Brain microvascular endothelial cell (primary cell): ENCODE data around the gene C19orf38.

ENCODE experiments used
- DNase-seq: peaks from one replicate; pipeline ENCODE4 v3.0.0-alpha.2; 2020
- H3K27ac ChIP-seq: fragments of 250-450 bp; sonication (Bioruptor Pico); 2 replicates; pipeline ENCODE4 v1.5.1; 2020; ENCODE audit warnings: mild to moderate bottlenecking, moderate library complexity
- H3K27me3 ChIP-seq: fragments of 250-450 bp; sonication (Bioruptor Pico); replicated peaks from 2 replicates; pipeline ENCODE4 v1.5.1; 2020; ENCODE audit warnings: mild to moderate bottlenecking
- H3K36me3 ChIP-seq: fragments of 250-450 bp; sonication (Bioruptor Pico); replicated peaks from 2 replicates; pipeline ENCODE4 v1.5.1; 2020; ENCODE audit warnings: mild to moderate bottlenecking
- H3K4me3 ChIP-seq: 2 replicates; pipeline ENCODE4 v1.5.1; 2011; ENCODE audit warnings: low read depth, mild to moderate bottlenecking, control low read depth, low read length, moderate library complexity
- CTCF ChIP-seq: IDR thresholded peaks from 2 replicates; pipeline ENCODE4 v1.5.1; 2011; ENCODE audit warnings: low read depth, mild to moderate bottlenecking, moderate library complexity, low read length, control low read depth, inconsistent platforms; ENCODE audit errors: missing control alignments
- in situ Hi-C: cut with HindIII; loops from 2 replicates; pipeline ENCODE4 v1.10.0; 2017; ENCODE audit warnings: low sequenced_read_pairs, low pct_ligation_motif_present

Gene C19orf38

GRCh38 chr19:10911579-10912363, 63.6 kb downstream of the C19orf38 start:
- in situ Hi-C loops = no loop called here
- DNase-seq = no peak
- Histone ChIP-seq H3K27ac (no peak overlapping the region), H3K4me3 (no peak overlapping the region), H3K36me3 (peaks cover 50% of the 10 kb centered on the region), H3K27me3 (no peaks in the 10 kb centered on the region)
- no peak for TF ChIP-seq CTCF

- no peak for TF ChIP-seq CTCF
- Histone ChIP-seq H3K27me3 (no peaks in the 10 kb centered on the region), H3K27ac (no peak overlapping the region), H3K36me3 (peaks cover 50% of the 10 kb centered on the region), H3K4me3 (no peak overlapping the region)
- no peak for DNase-seq
- in situ Hi-C loops = no loop called here
These were observed 64.4 kb downstream of the C19orf38 start for GRCh38 chr19:10912619-10913018.

- no peak for TF ChIP-seq CTCF
- in situ Hi-C loops = no loop called here
- Histone ChIP-seq H3K27ac (no peak overlapping the region), H3K36me3 (peaks cover 45% of the 10 kb centered on the region), H3K27me3 (no peaks in the 10 kb centered on the region), H3K4me3 (no peak overlapping the region)
- DNase-seq = no peak
These were observed 65.6 kb downstream of the C19orf38 start for GRCh38 chr19:10913716-10914340.

- H3K27me3 ChIP-seq = no peaks in the 10 kb centered on the region
- H3K27ac ChIP-seq = no peak overlapping the region
- peak; percentile 47 for TF ChIP-seq CTCF
- peak; percentile 32 for DNase-seq
- H3K4me3 ChIP-seq = no peak overlapping the region
- H3K36me3 ChIP-seq = peaks cover 60% of the 10 kb centered on the region
- in situ Hi-C loops = no loop called here
These were observed 67.2 kb downstream of the C19orf38 start for GRCh38 chr19:10915130-10916091.

GRCh38 chr19:10916602-10917001, 68.4 kb downstream of the C19orf38 start:
- TF ChIP-seq CTCF = no peak
- Histone ChIP-seq H3K36me3 (peaks cover 62% of the 10 kb centered on the region), H3K27me3 (no peaks in the 10 kb centered on the region), H3K27ac (no peak overlapping the region), H3K4me3 (no peak overlapping the region)
- in situ Hi-C loops = no loop called here
- no peak for DNase-seq
